Measurements from ENCODE around the gene LIPC. TPM values are rescaled to one million over a fixed set of nuclear protein-coding genes. Genes with fewer than 3 reads are reported as not detected.

Gene LIPC
- polyA plus RNA-seq, 1 donor (not counting 4 experiments of a cell fraction or from before 2014, with no cell fraction given) = not detected

DNA sequence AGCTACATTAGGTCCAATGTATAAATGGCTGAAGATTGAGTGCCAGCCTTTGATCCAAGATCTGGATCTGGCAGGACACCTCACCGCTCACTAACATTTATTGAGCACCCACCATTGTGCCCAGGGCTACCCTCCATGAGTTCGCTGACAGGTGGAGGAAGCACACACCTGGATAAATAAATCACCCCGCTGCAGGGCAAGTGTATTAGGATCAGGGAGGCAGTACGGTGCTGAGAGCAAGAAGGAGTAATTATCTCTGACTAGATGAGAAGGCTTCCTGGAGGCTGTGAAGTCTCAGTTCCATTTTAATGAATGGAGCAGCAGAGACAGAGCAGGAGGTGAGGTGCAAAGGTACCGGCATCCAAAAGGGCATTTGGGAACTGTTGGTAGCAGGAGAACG, 104.1 kb downstream of the LIPC start:
- H3K27ac ChIP-seq (ENCODE audit: control insufficient read depth, insufficient read depth, low read length) = no peak overlapping the region
- FAIRE-seq (no peak), DNase-seq (ENCODE audit: low read depth, low spot score) (no peak)
- H3K79me2 ChIP-seq (ENCODE audit: control insufficient read depth, insufficient read depth, low read length) = no peaks in the 10 kb centered on the region
- no peaks in the 10 kb centered on the region for H4K20me1 ChIP-seq (ENCODE audit: control insufficient read depth, extremely low read depth, insufficient read depth, low read length)
- no peaks in the 10 kb centered on the region for H3K4me1 ChIP-seq (ENCODE audit: control insufficient read depth, extremely low read depth, insufficient read depth, low read length)
- H3K27me3 ChIP-seq (ENCODE audit: control insufficient read depth, extremely low read depth, insufficient read depth, low read length) = no peaks in the 10 kb centered on the region
- H3K9ac ChIP-seq (ENCODE audit: control insufficient read depth, extremely low read depth, insufficient read depth, low read length) = no peak overlapping the region
- no peak overlapping the region for H2AFZ ChIP-seq (ENCODE audit: control insufficient read depth, low read length)
- H3K9me3 ChIP-seq (ENCODE audit: control insufficient read depth, low read depth, low read length) = no peaks in the 10 kb centered on the region
- no peak overlapping the region for H3K4me3 ChIP-seq (ENCODE audit: control insufficient read depth in 2 of 3, extremely low read depth in 1 of 3, insufficient read depth in 2 of 3, low read depth in 1 of 3, low read length in 3 of 3)
- dilution Hi-C loops (cut with MboI; ENCODE audit: extremely low pct_ligation_motif_present, low sequenced_read_pairs) = no loop called here
- H3K4me2 ChIP-seq (ENCODE audit: control insufficient read depth, extremely low read depth, insufficient read depth, low read depth, low read length) = no peak overlapping the region
- TF ChIP-seq, protein P1, sequence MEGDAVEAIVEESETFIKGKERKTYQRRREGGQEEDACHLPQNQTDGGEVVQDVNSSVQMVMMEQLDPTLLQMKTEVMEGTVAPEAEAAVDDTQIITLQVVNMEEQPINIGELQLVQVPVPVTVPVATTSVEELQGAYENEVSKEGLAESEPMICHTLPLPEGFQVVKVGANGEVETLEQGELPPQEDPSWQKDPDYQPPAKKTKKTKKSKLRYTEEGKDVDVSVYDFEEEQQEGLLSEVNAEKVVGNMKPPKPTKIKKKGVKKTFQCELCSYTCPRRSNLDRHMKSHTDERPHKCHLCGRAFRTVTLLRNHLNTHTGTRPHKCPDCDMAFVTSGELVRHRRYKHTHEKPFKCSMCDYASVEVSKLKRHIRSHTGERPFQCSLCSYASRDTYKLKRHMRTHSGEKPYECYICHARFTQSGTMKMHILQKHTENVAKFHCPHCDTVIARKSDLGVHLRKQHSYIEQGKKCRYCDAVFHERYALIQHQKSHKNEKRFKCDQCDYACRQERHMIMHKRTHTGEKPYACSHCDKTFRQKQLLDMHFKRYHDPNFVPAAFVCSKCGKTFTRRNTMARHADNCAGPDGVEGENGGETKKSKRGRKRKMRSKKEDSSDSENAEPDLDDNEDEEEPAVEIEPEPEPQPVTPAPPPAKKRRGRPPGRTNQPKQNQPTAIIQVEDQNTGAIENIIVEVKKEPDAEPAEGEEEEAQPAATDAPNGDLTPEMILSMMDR (optimal IDR thresholded peaks at IDR 0.05 in 1 of 3, IDR thresholded peaks at IDR 0.05 in 1 of 3, conservative IDR thresholded peaks at IDR 0.05 in 1 of 3; ENCODE audit: extremely low read depth in 1 of 3, insufficient read depth in 2 of 3, low read length in 3 of 3) = no peak
- TF ChIP-seq EZH2 (IDR thresholded peaks at IDR 0.05; ENCODE audit: low read length) = no peak
- H3K9me1 ChIP-seq (ENCODE audit: control insufficient read depth, extremely low read depth, insufficient read depth, low read length) = no peaks in the 10 kb centered on the region
- no peaks in the 10 kb centered on the region for H3K36me3 ChIP-seq (ENCODE audit: control insufficient read depth in 2 of 2, extremely low read depth in 1 of 2, insufficient read depth in 2 of 2, low read length in 2 of 2)

DNA sequence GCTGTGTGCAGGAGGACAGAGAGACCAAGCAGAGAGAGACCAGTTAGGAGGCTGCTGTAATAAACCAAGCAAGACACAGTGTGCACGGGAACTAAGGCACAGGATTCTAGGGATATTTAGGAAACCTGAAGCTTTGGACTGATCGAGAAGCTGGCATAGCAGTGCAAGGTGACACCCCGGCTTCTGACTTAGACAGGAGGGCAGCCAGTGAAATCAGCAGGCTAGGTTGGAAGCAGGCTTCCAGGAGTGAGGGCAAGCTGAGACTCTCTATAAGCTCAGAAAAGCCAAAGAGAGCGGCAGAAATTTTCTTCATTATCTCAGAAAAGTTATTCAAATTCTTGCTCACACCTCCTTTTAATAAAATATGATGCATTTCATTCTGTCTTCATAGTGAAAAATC, 104.6 kb downstream of the LIPC start:
- Histone ChIP-seq H3K9ac (ENCODE audit: control insufficient read depth, extremely low read depth, insufficient read depth, low read length) (no peak overlapping the region), H3K4me2 (ENCODE audit: control insufficient read depth, extremely low read depth, insufficient read depth, low read depth, low read length) (no peak overlapping the region), H3K27ac (ENCODE audit: control insufficient read depth, insufficient read depth, low read length) (no peak overlapping the region), H3K4me1 (ENCODE audit: control insufficient read depth, extremely low read depth, insufficient read depth, low read length) (no peaks in the 10 kb centered on the region), H3K36me3 (ENCODE audit: control insufficient read depth in 2 of 2, extremely low read depth in 1 of 2, insufficient read depth in 2 of 2, low read length in 2 of 2) (no peaks in the 10 kb centered on the region), H3K27me3 (ENCODE audit: control insufficient read depth, extremely low read depth, insufficient read depth, low read length) (no peaks in the 10 kb centered on the region), H3K9me3 (ENCODE audit: control insufficient read depth, low read depth, low read length) (no peaks in the 10 kb centered on the region), H3K4me3 (ENCODE audit: control insufficient read depth in 2 of 3, extremely low read depth in 1 of 3, insufficient read depth in 2 of 3, low read depth in 1 of 3, low read length in 3 of 3) (no peak overlapping the region), H3K79me2 (ENCODE audit: control insufficient read depth, insufficient read depth, low read length) (no peaks in the 10 kb centered on the region), H4K20me1 (ENCODE audit: control insufficient read depth, extremely low read depth, insufficient read depth, low read length) (no peaks in the 10 kb centered on the region), H3K9me1 (ENCODE audit: control insufficient read depth, extremely low read depth, insufficient read depth, low read length) (no peaks in the 10 kb centered on the region), H2AFZ (ENCODE audit: control insufficient read depth, low read length) (no peak overlapping the region)
- dilution Hi-C loops (cut with MboI; ENCODE audit: extremely low pct_ligation_motif_present, low sequenced_read_pairs) = no loop called here
- FAIRE-seq (no peak), DNase-seq (ENCODE audit: low read depth, low spot score) (no peak)
- no peak for TF ChIP-seq EZH2 (IDR thresholded peaks at IDR 0.05; ENCODE audit: low read length)
- TF ChIP-seq, protein P1 (optimal IDR thresholded peaks at IDR 0.05 in 1 of 3, IDR thresholded peaks at IDR 0.05 in 1 of 3, conservative IDR thresholded peaks at IDR 0.05 in 1 of 3; ENCODE audit: extremely low read depth in 1 of 3, insufficient read depth in 2 of 3, low read length in 3 of 3) = no peak
